Measurements from ENCODE around the gene STX7.

DNA sequence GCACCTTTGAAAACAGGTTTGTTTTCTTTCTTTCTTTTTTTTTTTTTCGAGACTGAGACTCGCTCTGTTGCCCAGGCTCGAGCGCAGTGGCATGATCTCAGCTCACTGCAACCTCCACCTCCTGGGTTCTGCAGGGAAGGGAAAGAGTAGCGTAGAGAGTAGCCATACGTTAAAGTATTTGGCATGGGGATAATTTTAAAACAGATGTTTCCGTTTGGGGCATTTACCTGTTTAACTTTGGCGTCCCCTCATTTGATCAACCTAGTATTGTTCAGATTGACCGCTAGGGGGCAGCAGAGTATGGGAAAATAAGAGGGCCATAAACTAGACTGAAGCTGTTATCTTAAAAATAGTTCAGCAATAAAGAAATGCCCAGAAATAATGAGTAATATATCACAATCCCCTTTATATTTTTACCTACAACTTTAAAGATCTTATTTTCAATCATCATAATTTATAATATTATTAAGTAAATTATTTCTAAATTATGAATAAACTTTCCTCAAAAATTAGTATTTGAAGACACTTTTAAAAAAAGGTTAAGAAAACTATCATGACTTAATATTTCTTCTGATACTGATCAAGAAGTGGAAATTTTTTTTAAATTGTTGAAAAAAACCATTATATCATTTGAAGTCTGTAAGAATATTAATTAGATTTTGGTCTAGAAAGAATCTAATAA, 17.5 kb upstream of the STX7 start:
- TF ChIP-seq, protein P1, sequence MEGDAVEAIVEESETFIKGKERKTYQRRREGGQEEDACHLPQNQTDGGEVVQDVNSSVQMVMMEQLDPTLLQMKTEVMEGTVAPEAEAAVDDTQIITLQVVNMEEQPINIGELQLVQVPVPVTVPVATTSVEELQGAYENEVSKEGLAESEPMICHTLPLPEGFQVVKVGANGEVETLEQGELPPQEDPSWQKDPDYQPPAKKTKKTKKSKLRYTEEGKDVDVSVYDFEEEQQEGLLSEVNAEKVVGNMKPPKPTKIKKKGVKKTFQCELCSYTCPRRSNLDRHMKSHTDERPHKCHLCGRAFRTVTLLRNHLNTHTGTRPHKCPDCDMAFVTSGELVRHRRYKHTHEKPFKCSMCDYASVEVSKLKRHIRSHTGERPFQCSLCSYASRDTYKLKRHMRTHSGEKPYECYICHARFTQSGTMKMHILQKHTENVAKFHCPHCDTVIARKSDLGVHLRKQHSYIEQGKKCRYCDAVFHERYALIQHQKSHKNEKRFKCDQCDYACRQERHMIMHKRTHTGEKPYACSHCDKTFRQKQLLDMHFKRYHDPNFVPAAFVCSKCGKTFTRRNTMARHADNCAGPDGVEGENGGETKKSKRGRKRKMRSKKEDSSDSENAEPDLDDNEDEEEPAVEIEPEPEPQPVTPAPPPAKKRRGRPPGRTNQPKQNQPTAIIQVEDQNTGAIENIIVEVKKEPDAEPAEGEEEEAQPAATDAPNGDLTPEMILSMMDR (IDR thresholded peaks at IDR 0.05) = no peak
- TF ChIP-seq POLR2A (IDR thresholded peaks at IDR 0.05) = no peak
